Neuron (in vitro differentiated cells): Measurements from ENCODE around the gene MAN2A1.
"Not testable (repeated sequence)": the region's sequence is repeated elsewhere in the genome, so short reads cannot be mapped to it uniquely, and the experiment has no call there.

Experiments
- H2AFZ ChIP-seq: one replicate; pipeline ENCODE4 v1.6.1; 2013; ENCODE audit warnings: low read depth, mild to moderate bottlenecking, inconsistent platforms, low read length, moderate library complexity
- H3K27me3 ChIP-seq: one replicate; pipeline ENCODE4 v1.6.1; 2013; ENCODE audit warnings: low read length; ENCODE audit not compliant: insufficient read depth
- H3K36me3 ChIP-seq: one replicate; pipeline ENCODE4 v1.6.1; 2013; ENCODE audit warnings: low read length; ENCODE audit not compliant: insufficient read depth
- H3K4me1 ChIP-seq: one replicate; pipeline ENCODE4 v1.6.1; 2013; ENCODE audit warnings: low read length; ENCODE audit not compliant: insufficient read depth
- H3K4me3 ChIP-seq: 2 replicates; pipeline ENCODE4 v1.5.1; 2013; ENCODE audit warnings: mild to moderate bottlenecking, low read length, moderate library complexity
- H3K9me3 ChIP-seq: one replicate; pipeline ENCODE4 v1.6.1; 2013; ENCODE audit warnings: low read length

Gene MAN2A1

DNA sequence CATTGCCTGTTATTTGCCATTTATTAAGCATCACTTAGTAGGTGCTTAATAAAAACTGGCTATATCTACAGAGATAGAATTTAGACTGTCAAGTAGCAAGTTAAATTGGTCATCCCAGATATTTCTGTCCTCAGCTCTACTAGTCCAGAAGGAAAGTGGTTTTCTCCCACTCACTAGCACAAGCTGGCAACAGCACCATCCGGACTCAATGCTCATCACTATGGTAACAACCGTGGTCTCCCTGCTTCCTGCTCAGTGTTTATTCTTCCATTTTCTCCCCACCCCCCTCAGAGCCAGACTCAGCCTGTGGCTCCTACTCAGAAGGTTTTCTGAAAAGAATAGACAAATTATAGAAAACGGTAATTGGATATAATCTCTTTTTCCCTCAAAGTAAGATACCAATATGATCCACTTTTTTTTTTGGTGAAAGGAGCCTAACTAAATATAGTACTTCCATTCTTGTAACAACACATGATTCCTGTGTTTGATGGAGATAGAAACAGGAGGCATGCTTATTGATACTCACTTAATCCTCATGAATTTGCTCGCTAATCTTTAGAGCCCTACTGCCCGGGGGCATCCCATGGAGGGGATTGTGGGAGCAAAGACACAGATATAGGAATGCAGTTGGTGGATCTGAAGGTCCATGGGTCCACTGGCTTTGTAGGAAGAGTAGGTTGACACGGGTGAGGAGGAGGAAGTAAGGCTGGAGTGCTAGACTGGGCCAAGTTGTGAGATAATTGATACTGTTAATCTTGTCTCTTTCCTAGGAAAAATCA lies 191.4 kb downstream of the MAN2A1 start:
- peaks cover 7% of the 10 kb centered on the region for H3K4me1 ChIP-seq
- peak overlapping the region; percentile 57 for H2AFZ ChIP-seq
- H3K4me3 ChIP-seq, result no peak overlapping the region
- H3K27me3 ChIP-seq, result no peaks in the 10 kb centered on the region
- peaks cover 7% of the 10 kb centered on the region for H3K9me3 ChIP-seq
- no peaks in the 10 kb centered on the region for H3K36me3 ChIP-seq

DNA sequence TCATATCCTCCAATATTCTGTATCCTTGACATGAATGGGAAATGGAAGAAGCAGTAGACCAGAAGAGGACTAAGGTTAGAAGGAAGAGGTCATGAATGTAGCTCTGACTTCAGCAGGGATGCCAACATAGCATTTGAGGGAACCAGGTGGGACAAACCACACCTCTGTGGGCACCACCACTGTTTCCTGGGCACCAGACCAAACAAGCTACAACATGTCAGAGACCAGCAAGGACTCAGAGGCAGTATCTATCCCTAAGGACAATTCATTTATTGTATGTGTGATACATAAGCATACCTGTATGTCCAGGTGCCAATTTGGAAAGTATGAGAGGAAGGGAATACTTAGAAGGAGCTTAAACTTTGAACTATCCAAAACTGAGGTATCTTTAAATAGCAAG lies 192.8 kb downstream of the MAN2A1 start:
- H3K36me3 ChIP-seq, result no peaks in the 10 kb centered on the region

DNA sequence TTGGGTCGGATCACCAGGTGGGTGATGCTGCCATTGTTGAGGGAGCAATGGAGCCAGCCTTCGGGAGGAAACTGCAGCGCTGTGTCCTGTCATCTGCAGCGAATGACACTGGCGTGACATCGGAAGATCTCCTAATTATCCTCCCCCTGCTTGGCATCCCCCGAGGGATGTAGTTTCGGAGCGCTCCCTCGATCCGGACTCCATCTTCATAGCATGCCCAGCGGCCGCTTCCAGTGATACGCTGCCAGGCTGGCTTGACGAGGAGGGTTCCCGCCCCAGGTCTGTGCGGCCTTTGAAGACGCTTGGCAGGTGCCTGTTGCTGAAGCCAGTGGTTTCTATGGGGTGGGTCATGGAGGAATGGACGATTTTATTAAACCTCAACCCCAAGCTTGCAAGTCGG lies 194.9 kb downstream of the MAN2A1 start:
- Histone ChIP-seq H3K27me3 (no peaks in the 10 kb centered on the region), H3K4me1 (peaks cover 11% of the 10 kb centered on the region), H3K4me3 (no peak overlapping the region), H2AFZ (no peak overlapping the region), H3K9me3 (peaks cover 7% of the 10 kb centered on the region), H3K36me3 (no peaks in the 10 kb centered on the region)

More for the DNA sequence above, 192.8 kb downstream of the MAN2A1 start:
- H3K4me1 ChIP-seq, result peaks cover 7% of the 10 kb centered on the region
- H2AFZ ChIP-seq, result no peak overlapping the region
- peaks cover 7% of the 10 kb centered on the region for H3K9me3 ChIP-seq
- H3K4me3 ChIP-seq, result no peak overlapping the region
- H3K27me3 ChIP-seq, result no peaks in the 10 kb centered on the region

DNA sequence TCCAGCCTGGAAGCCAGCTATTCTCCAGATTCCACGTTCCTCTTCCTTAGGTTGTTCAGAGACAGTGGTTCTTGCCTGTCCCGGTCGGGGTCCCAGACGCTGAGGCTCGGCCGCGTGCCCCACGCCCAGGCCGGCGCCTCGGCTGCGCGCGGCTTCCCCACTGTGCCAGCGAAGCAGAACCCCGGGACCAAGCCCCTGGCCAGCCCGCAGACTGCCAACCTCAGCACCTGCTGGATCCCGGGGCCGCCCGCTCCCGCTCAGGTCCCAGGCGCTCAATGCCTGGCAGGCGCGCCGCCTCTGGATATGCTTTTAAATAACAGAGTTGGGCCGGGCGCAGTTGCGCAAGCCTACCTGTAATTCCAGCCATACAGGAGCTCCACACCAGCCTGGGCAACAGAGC lies 195.5 kb downstream of the MAN2A1 start:
- Histone ChIP-seq H3K4me3 (no peak overlapping the region), H3K27me3 (no peaks in the 10 kb centered on the region), H3K4me1 (peaks cover 17% of the 10 kb centered on the region), H3K36me3 (no peaks in the 10 kb centered on the region), H2AFZ (no peak overlapping the region), H3K9me3 (peaks cover 9% of the 10 kb centered on the region)

DNA sequence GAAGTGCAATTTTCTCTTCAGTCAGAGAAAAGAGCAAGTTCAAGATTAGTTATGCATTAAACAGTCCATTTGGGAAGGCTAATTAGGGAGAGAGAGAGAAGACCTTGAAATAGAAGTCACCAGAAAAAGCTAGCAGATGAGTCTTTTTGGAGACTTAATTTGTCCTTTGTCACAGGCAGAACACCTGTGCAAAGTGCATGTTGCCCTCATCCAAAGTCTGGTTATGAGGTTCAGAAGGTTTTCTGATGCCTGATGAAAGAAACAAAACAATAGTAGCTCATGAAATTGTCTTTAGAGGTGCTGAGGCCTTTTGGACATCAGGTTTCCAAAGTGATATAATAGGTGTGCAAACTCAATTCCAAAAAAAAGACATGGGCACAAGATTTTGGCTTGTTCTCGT lies 199.3 kb downstream of the MAN2A1 start:
- Histone ChIP-seq H3K36me3 (no peaks in the 10 kb centered on the region), H2AFZ (no peak overlapping the region), H3K4me1 (peaks cover 10% of the 10 kb centered on the region), H3K9me3 (peaks cover 7% of the 10 kb centered on the region), H3K4me3 (no peak overlapping the region), H3K27me3 (no peaks in the 10 kb centered on the region)

DNA sequence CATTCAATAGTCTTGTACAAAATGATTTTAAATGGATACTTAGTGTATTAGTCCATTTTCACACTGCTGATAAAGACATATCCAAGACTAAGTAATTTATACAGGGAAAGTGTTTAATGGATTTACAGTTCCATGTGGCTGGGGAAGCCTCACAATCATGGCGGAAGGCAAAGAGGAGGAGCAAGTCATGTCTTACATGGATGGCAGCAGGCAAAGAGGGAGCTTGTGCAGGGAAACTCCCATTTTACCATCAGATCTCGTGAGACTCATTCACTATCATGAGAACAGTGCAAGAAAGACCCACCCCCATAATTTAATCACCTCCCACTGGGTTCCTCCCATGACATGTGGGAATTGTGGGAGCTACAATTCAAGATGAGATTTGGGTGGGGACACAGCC lies 203.5 kb downstream of the MAN2A1 start:
- H2AFZ ChIP-seq, H3K36me3 ChIP-seq, H3K27me3 ChIP-seq, H3K4me3 ChIP-seq, H3K9me3 ChIP-seq: not testable (repeated sequence)
- peaks cover 13% of the 10 kb centered on the region for H3K4me1 ChIP-seq

DNA sequence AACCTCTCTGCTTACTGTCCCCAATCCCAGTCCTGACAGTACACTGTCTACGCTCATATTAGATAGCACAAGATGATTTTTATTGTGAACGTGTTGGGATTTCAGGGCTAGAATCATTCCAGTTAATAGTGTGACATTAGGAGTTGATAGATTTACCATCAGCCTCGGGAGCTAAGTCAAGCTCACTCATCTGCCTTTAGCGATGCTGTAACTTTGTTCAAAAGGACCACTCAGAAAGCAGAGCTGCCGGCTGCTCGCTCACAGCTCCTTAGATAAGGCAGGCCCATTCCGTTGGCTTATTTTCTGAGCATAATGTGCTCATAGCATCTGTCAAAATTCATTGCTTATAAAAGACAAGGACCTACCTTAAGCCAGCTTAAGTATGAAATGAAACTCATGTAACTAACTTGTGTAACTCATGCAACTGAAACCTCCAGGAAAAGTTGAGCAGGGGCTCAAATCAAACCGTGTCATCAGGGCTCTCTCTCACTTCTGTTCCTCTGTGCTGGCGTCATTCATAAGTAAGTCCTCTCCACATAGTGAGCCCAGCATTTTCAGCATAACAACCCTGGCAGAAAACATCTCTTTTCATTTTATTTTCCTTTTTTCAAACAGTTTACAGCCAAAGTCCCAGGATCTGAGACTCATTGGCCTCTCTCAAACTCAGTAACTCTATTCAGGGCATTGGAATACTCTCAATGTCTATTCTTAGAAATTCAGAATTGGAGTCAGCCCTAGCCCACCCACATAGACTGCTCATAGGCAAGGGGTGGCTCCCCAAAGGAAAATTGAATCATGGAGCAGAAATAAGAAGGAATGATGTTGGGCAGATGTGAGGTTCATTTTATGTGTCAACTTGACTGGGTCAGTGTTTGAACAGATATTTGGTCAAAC lies 208.8 kb downstream of the MAN2A1 start:
- Histone ChIP-seq H3K36me3 (no peaks in the 10 kb centered on the region), H2AFZ (peak overlapping the region; percentile 8), H3K4me3 (peak overlapping the region; percentile 22), H3K4me1 (peaks cover 18% of the 10 kb centered on the region), H3K9me3 (no peaks in the 10 kb centered on the region), H3K27me3 (no peaks in the 10 kb centered on the region)

DNA sequence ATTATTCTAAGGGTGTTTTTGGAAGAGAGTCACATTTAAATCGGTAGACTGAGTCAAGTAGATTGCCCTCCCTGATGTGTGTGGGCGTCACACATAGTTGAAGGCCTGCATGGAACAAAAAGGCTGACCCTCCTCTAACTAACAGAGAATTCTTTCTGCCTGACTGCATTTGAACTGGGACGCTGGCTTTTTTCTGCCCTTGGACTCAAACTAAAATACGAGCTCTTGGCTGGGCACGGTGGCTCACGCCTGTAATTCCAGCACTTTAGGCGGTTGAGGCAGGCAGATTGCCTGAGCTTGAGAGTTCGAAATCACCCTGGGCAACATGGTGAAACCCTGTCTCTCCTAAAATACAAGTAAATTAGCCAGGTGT lies 209.4 kb downstream of the MAN2A1 start:
- peaks cover 18% of the 10 kb centered on the region for H3K4me1 ChIP-seq
- H3K4me3 ChIP-seq, result no peak overlapping the region
- no peaks in the 10 kb centered on the region for H3K9me3 ChIP-seq
- H3K36me3 ChIP-seq, result no peaks in the 10 kb centered on the region
- H2AFZ ChIP-seq, result no peak overlapping the region
- no peaks in the 10 kb centered on the region for H3K27me3 ChIP-seq

DNA sequence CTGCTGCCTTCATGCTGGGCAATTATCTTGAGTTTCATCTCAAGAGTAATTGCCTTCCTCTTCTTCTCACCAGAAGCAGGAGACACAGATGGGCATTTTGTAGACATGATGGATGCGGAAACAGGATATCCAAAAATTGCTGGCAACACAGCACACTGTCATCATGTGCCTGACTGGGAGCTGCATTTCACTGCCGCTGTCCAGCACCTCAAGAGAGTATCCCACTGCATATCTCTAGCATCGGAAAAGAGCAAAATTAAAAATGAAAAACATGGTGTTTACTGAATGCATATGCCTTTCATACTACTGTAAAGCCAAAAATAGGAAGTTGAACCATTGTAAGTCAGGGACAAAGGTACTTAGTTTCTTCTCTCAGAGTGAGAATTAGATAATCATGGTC lies 210.7 kb downstream of the MAN2A1 start:
- no peak overlapping the region for H3K4me3 ChIP-seq
- peaks cover 18% of the 10 kb centered on the region for H3K4me1 ChIP-seq
- no peaks in the 10 kb centered on the region for H3K27me3 ChIP-seq
- H3K36me3 ChIP-seq, result no peaks in the 10 kb centered on the region
- H3K9me3 ChIP-seq, result no peaks in the 10 kb centered on the region
- H2AFZ ChIP-seq, result no peak overlapping the region

DNA sequence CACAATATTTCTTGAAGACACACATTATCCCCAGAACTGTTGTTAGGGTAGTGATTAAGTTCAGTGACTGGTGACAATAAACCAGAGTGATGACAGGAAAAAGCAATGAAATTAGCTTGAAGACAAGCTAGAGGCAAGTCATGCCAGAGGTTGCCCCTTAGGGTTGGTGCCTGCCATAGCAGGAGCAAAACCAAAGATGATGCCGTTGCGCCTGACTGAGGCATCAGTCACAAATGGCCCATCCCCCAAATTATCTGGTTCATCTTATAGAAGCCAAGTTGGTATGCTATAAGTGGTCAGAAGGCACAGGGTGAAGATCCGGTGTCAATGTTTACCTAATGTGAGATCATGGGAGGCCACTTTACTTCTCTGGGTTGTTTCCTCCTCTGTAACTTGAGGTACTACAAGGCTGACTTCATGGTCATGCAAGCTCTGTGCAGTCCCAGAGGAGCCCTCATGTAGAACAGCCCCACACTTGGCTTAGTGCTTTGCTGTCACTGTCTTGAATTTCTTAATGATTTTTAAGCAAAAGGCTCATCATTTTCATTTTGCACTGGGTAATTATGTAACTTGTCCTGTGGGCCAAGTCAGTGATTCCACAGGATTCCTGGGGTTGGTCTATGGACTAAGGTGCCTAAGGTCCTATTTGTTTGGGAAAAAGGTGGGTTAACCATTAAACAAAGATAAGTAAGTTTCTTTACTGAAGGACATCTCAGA lies 211.3 kb downstream of the MAN2A1 start:
- no peaks in the 10 kb centered on the region for H3K36me3 ChIP-seq

DNA sequence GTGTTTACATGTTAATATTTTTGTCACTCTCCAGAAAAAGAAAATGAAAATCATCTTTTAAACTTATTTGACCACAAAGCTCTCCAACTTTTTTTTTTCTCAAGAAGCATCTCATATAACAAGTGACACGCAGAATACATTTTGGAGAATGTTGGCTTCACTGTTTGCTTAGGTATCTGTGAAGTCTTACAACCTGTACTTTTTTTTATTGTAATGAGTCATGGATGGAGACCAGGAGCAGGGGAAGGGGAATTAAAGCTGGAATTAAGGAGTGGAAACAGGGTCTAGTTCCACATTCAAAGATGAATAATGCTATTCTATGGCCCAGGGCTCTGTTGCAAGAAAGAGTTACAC lies 211.9 kb downstream of the MAN2A1 start:
- no peaks in the 10 kb centered on the region for H3K9me3 ChIP-seq
- H3K4me1 ChIP-seq, result peaks cover 28% of the 10 kb centered on the region
- no peaks in the 10 kb centered on the region for H3K36me3 ChIP-seq
- H3K4me3 ChIP-seq, result no peak overlapping the region
- no peaks in the 10 kb centered on the region for H3K27me3 ChIP-seq
- no peak overlapping the region for H2AFZ ChIP-seq

More for the DNA sequence above, 211.3 kb downstream of the MAN2A1 start:
- H3K4me1 ChIP-seq, result peaks cover 24% of the 10 kb centered on the region
- H3K4me3 ChIP-seq, result no peak overlapping the region
- no peaks in the 10 kb centered on the region for H3K9me3 ChIP-seq
- no peak overlapping the region for H2AFZ ChIP-seq
- H3K27me3 ChIP-seq, result no peaks in the 10 kb centered on the region

DNA sequence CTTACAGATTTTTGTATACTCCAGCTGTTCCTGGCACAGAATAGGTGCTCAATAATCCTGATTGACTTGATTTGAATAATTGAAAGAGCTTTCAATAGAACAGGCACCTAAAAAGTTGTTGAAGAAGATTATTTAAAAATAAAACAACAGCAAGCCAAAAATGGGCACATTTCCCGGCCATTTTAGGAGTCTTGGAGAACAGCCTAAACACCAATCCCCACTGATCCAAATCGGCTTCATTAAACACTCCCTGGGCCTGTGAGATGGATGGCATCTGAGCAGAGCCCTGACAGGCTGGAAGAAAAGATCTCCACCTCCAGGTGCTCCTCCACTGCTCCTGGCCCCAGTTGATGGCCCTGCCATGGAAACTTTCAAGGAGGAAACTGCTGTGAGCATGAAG lies 213.3 kb downstream of the MAN2A1 start:
- Histone ChIP-seq H3K4me3 (no peak overlapping the region), H3K4me1 (peaks cover 28% of the 10 kb centered on the region), H3K27me3 (no peaks in the 10 kb centered on the region), H3K36me3 (no peaks in the 10 kb centered on the region), H2AFZ (no peak overlapping the region), H3K9me3 (no peaks in the 10 kb centered on the region)

DNA sequence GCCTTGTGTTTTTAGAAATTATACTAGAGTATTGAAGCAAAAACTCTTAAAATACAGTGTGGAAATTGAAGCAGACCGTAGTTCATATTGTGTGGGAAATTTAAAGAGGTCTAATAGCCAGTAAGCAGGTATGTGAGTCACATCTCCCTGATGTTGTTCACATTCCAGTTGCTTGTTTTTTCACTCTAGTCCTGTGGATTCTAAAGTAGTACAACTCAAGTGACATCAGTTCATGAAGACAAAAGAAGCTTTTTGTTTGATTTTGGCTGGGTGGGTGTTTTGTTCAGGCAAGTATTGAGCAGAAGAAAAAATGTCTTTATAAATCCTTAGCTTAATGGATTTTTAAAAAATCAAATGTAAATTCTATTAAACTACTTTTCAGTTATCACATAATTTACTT lies 216.2 kb downstream of the MAN2A1 start:
- H3K27me3 ChIP-seq, result no peaks in the 10 kb centered on the region
- no peaks in the 10 kb centered on the region for H3K9me3 ChIP-seq
- H2AFZ ChIP-seq, result no peak overlapping the region
- H3K4me1 ChIP-seq, result peaks cover 14% of the 10 kb centered on the region
- no peaks in the 10 kb centered on the region for H3K36me3 ChIP-seq
- no peak overlapping the region for H3K4me3 ChIP-seq
